ENCODE results near the gene SDHA.

- TF ChIP-seq CTCF (IDR thresholded peaks at IDR 0.05 in 8 of 11, conservative IDR thresholded peaks at IDR 0.05 in 3 of 11) (no peak), POLR2A (IDR thresholded peaks at IDR 0.05) (no peak)
Measured at GRCh38 chr5:208449-209114, 9.5 kb upstream of the SDHA start.
